Kidney (tissue), 14 donors: ENCODE results near the gene VWA8. TPM values are rescaled to one million over a fixed set of nuclear protein-coding genes. Genes with fewer than 3 reads are reported as not detected.
A peak's percentile ranks its signal among the peaks of the same experiment; 100 is the strongest.

Source experiments
- DNase-seq, 5 donors: peaks; one replicate each; pipeline ENCODE4 v3.0.0-alpha.2; 2013 to 2020
- FAIRE-seq: peaks from 2 replicates; lab custom pipeline; 2012; peaks lifted over from hg19 to GRCh38; lab: Jason Lieb, UNC
- H3K27ac ChIP-seq, 2 donors: one replicate each; pipeline ENCODE4 v1.7.0; 2013; ENCODE audit warnings: low read depth in 2 of 2, low read length in 2 of 2, inconsistent platforms in 1 of 2
- H3K27me3 ChIP-seq: one replicate; pipeline ENCODE4 v1.7.1; 2013; ENCODE audit warnings: low read length, inconsistent platforms; ENCODE audit not compliant: control insufficient read depth, insufficient read depth
- H3K36me3 ChIP-seq, 3 donors: one replicate each; pipeline versions ENCODE4 v1.7.0 to v1.7.1; 2013; ENCODE audit warnings: low read length in 3 of 3, control low read depth in 1 of 3, inconsistent platforms in 1 of 3; ENCODE audit not compliant: insufficient read depth in 3 of 3, control insufficient read depth in 2 of 3
- H3K4me1 ChIP-seq, 3 donors: one replicate each; pipeline versions ENCODE4 v1.7.0 to v1.7.1; 2013; ENCODE audit warnings: low read length in 3 of 3, inconsistent platforms in 1 of 3, low read depth in 1 of 3; ENCODE audit not compliant: control insufficient read depth in 2 of 3, insufficient read depth in 2 of 3
- H3K4me3 ChIP-seq, 3 donors: one replicate each; pipeline versions ENCODE4 v1.7.0 to v1.8.1; 2013; ENCODE audit warnings: low read length in 3 of 3, control low read depth in 1 of 3, inconsistent platforms in 1 of 3
- H3K9ac ChIP-seq, 3 donors: one replicate each; pipeline versions ENCODE4 v1.7.0 to v1.7.1; 2013; ENCODE audit warnings: low read length in 3 of 3, control low read depth in 1 of 3, inconsistent platforms in 1 of 3
- H3K9me3 ChIP-seq, 3 donors: one replicate each; pipeline versions ENCODE4 v1.7.0 to v1.7.1; 2013; ENCODE audit warnings: low read length in 3 of 3, control low read depth in 1 of 3, inconsistent platforms in 1 of 3; ENCODE audit not compliant: control insufficient read depth in 2 of 3, insufficient read depth in 1 of 3
- CTCF ChIP-seq: IDR thresholded peaks from 3 replicates; pipeline ENCODE4 v1.5.1; 2012; ENCODE audit warnings: mild to moderate bottlenecking, moderate library complexity, borderline replicate concordance; ENCODE audit not compliant: insufficient read depth; ENCODE audit errors: extremely low read depth
- intact Hi-C: fragments of 100-400 bp; cut with DNase I; formaldehyde crosslinking; loops from one replicate; pipeline ENCODE4 v1.11.1; 2022
- polyA plus RNA-seq: library from polyadenylated mRNA; stranded (reverse); fragments of 350-450 nt; fragmentation: Illumina TruSeq; extraction: RNeasy Lipid Tissue Mini Kit (QIAGEN cat#74804); gene quantifications from one replicate; pipeline ENCODE4 v1.2.3, GENCODE V29; 2014; ENCODE audit warnings: low read depth, low replicate concordance; ENCODE audit not compliant: insufficient read depth
- total RNA-seq: library from RNA; stranded (reverse); fragmentation: NEBNext Ultra II Directional; extraction: Animal tissue kit (Norgen Biotek cat#: 25700); gene quantifications from one replicate; pipeline ENCODE4 v1.2.1, GENCODE V29; 2021
- donor health status: control.
- donor health status: control.
- donor health status: control.
- donor health status: control.
- donor health status: control.
- donor health status: DM: yes; HTN: yes; CAD: no.
- donor health status: Normal renal cell carcinoma (clear cell type).

The VWA8 gene
- total and polyA plus RNA-seq, 2 donors from 2014 or later: 6.4 to 21.3 TPM

DNA sequence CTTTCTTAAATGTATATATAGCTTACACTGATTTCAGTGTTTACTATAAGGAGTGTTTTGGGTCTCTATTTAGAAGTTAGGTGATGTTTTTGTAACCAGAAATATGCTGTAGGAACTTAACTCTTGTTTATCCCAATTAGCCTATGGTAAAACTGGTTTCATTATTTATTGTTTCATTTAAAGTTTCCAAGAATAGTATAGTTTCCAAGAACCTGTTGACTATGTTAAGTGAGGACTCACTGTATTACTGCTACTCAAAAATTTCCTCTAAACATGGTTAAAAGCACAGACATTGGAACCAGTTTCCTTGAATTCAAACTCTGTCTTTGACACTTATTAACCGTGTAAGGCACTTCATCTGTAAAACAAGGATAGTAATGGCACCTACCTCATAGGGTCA lies 316.2 kb downstream of the VWA8 start:
- no peak for DNase-seq
- no peak for FAIRE-seq
- intact Hi-C loops: no loop called here

GRCh38 chr13:41643507-41643906 lies 317.4 kb downstream of the VWA8 start:
- TF ChIP-seq CTCF: no peak
- no peaks in the 10 kb centered on the region for H3K27me3 ChIP-seq
- H3K9ac ChIP-seq: no peak overlapping the region
- intact Hi-C loops: no loop called here
- H3K4me1 ChIP-seq: peaks cover 0 to 13% (median 12%) of the 10 kb centered on the region in 3 donors
- H3K36me3 ChIP-seq: no peaks in the 10 kb centered on the region
- H3K9me3 ChIP-seq: no peaks in the 10 kb centered on the region
- no peak overlapping the region for H3K27ac ChIP-seq
- no peak for FAIRE-seq
- no peak overlapping the region for H3K4me3 ChIP-seq
- DNase-seq: peak in 3 of 5 donors; percentile 47 to 66 (median 61)

More for the DNA sequence above, 316.2 kb downstream of the VWA8 start:
- H3K36me3 ChIP-seq: no peaks in the 10 kb centered on the region
- H3K9me3 ChIP-seq: no peaks in the 10 kb centered on the region
- peaks cover 0 to 13% (median 7%) of the 10 kb centered on the region in 3 donors for H3K4me1 ChIP-seq
- no peak overlapping the region for H3K4me3 ChIP-seq
- no peak for TF ChIP-seq CTCF
- no peaks in the 10 kb centered on the region for H3K27me3 ChIP-seq
- H3K9ac ChIP-seq: no peak overlapping the region
- H3K27ac ChIP-seq: peak overlapping the region; percentile 51 to 71

DNA sequence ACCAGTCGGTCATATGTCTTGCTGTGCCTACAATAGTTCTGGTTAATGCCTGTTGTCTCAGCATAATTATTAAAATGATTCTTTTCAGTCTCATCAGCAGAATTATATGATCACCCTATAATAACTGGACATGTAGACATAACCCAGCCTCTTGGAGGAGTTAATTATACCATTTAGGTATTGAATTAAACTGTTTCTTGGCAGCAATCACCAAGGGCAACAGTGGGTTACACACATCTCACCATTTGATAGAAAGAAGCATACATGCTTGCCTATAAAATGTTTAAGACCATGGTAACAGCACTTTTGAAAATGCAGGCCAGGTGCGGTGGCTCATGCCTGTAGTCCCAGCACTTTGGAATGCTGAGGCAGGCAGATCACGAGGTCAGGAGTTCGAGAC lies 318.9 kb downstream of the VWA8 start:
- DNase-seq: no peak
- no peak for FAIRE-seq
- no peak overlapping the region for H3K9ac ChIP-seq
- H3K27ac ChIP-seq: no peak overlapping the region
- no peak for TF ChIP-seq CTCF
- H3K4me3 ChIP-seq: no peak overlapping the region
- peaks cover 0 to 13% (median 12%) of the 10 kb centered on the region in 3 donors for H3K4me1 ChIP-seq
- H3K9me3 ChIP-seq: no peaks in the 10 kb centered on the region
- no peaks in the 10 kb centered on the region for H3K36me3 ChIP-seq
- intact Hi-C loops: no loop called here
- H3K27me3 ChIP-seq: no peaks in the 10 kb centered on the region

- H3K9me3 ChIP-seq: no peaks in the 10 kb centered on the region
- H3K9ac ChIP-seq: no peak overlapping the region
- no peak for DNase-seq
- H3K4me1 ChIP-seq: peaks cover 0 to 13% (median 12%) of the 10 kb centered on the region in 3 donors
- no peak for TF ChIP-seq CTCF
- H3K27ac ChIP-seq: no peak overlapping the region
- H3K27me3 ChIP-seq: no peaks in the 10 kb centered on the region
- no peak overlapping the region for H3K4me3 ChIP-seq
- FAIRE-seq: no peak
- H3K36me3 ChIP-seq: no peaks in the 10 kb centered on the region
- intact Hi-C loops: no loop called here
These were observed 319.5 kb downstream of the VWA8 start for GRCh38 chr13:41641429-41641828.
